Activated T-helper 1 cell treated with anti-CD3 and anti-CD28 coated beads, Interleukin-2, amount 50 U/mL, for 16 hours (primary cell): ENCODE results near the gene SHISA6.

ENCODE experiments used
- DNase-seq, 2 donors: peaks; one replicate each; pipeline ENCODE4 v3.0.0-alpha.2; 2020; ENCODE audit warnings: low read depth in 1 of 2, low spot score in 1 of 2

The SHISA6 gene

GRCh38 chr17:11514565-11514964 lies 273.6 kb downstream of the SHISA6 start:
- no peak for DNase-seq

DNA sequence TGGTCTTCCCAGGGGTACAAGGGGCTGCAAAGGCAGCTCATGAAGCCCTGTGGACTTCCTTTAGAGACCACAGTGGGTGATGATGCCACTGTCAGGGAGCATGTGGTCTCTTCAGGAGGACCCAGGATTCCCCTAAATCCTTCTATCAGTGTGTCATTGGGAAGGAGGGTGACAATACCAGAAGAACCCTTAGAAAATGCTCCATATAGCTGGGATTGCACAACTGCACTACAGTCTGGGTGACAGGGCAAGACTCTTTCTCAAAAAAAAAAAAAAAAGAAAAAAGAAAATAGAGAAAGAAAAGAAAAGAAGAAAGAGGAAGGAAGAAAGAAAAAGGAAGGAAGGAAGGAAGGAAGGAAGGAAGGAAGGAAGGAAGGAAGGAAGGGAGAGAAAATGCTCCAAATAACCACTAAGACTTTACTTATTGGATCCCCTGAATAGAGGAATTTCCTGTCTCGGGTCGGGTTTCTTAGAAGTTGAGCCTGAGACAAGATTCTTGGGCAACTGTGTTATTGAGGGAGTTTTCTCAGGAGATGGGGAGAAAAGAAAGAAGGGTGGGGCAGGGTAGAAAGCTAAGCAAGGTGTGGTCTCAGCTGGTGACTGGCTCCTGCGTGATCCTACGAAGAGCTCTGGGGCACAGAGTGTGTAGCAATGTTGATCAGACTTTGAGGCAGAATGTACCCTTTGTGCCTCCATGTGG lies 274.1 kb downstream of the SHISA6 start:
- no peak for DNase-seq

DNA sequence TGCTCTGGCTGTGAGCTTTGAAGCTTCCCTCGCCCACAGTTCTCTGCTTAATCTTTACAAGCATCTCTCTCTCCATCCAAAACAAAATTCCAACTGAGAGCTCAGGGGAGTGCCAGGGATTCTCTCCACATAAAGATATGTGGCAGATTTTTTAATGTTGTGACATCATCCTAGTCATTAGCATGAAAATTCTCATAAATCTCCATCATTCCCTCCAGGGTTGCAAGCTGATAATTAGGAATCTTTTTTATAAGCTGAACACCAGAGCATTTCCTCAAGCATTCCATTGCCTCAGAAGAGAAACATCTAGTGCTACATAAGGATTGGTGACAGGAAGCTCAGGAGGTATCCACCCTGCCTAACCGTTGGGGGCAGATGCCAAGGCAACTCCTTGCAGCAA lies 274.9 kb downstream of the SHISA6 start:
- no peak for DNase-seq

DNA sequence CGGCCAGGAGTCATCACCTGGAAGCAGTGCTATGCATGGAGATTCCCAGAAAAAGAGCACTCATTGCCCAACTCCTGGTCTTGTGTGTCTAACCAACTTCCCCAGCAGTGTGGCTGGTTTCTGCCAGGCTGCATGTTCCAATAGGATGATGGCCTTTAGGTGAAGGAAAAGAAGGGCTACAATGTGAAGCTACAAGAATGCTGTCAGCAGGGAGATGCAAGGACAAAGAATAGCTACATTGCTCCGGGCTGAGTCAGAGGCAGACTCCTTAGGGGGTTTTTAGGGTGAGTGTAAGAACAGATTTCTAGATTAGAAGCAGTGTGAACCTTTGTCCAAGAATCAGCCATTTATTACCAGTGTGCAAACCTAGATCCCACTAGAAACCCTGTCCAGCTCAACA lies 294.2 kb downstream of the SHISA6 start:
- DNase-seq = no peak

- DNase-seq = no peak
Measured at GRCh38 chr17:11538366-11538765, 297.4 kb downstream of the SHISA6 start.

GRCh38 chr17:11539637-11540036 lies 298.6 kb downstream of the SHISA6 start:
- no peak for DNase-seq

DNA sequence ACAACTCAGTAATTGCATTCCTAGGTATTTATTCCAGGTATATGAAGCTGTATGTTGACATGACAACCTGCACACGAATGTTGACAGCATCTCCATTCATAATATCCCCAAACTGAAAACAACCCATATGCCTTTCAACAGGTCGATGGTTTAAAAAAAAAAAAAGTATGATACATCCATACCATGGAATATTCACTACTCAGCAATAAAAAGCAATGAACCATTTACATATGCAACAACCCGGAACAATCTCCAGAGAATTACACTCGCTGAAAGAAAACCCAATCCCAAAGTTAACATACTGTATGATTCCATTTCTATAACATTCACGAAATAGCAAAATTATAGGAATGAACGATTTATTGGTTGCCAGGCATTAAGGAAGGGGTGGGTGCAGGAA lies 304.0 kb downstream of the SHISA6 start:
- DNase-seq = no peak

DNA sequence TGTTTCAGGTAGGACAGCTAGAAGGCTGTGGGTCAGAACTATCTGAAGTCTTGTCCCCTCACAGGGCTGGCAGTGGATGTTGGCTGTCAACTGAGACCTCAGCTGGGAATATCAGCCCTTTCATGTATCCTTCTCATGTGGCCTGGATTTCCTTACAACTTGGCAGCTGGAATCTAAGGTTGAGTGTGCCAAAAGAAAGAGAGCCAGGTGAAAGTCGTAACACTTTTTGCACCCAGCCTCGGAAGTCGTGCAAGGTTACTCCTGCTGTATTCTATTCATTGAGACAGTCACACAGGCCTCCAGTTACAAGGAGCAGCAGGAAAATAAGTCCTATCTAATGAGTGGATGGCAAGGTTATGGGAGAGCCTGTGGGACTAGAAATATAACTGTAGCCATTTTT lies 304.7 kb downstream of the SHISA6 start:
- DNase-seq = no peak

DNA sequence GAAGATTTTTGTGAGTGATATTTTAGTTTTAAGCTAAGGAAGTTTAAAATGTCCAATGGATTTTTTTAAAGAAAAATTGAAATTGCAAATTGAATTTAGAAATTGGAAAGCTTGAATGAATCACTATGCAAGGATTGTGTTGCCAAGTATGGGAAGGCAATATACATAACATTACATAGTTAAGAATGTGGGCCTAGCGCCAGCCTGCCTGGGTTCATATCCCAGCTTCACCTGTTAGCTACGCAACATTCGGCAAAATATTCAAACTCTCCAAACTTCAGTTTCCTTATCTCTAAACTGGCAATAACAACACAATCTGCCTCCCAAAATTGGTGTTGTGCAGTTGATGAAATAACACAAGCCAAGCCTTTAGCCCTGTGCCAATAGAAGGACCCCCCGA lies 306.8 kb downstream of the SHISA6 start:
- DNase-seq = no peak

GRCh38 chr17:11548398-11548797 lies 307.4 kb downstream of the SHISA6 start:
- no peak for DNase-seq

DNA sequence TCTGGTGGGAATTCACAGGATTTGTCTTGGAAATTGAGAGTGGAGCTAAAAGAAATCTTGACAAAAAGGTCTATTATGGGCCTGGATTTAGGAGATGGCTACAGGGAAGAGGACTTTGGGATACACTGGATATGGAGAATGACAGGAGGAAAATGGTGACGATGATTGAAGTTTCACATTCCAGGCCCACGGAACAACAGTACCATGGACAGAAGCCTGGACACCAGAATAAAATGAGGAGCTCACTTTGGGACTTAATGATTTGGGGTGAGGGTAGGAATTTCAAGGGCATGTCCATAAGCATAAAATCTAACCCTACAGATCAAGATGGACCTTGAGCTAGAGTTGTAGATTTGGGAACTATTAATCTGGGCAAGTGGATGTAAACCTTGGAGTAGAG lies 309.4 kb downstream of the SHISA6 start:
- no peak for DNase-seq

- DNase-seq = no peak
Measured at GRCh38 chr17:11551442-11551841, 310.4 kb downstream of the SHISA6 start.

DNA sequence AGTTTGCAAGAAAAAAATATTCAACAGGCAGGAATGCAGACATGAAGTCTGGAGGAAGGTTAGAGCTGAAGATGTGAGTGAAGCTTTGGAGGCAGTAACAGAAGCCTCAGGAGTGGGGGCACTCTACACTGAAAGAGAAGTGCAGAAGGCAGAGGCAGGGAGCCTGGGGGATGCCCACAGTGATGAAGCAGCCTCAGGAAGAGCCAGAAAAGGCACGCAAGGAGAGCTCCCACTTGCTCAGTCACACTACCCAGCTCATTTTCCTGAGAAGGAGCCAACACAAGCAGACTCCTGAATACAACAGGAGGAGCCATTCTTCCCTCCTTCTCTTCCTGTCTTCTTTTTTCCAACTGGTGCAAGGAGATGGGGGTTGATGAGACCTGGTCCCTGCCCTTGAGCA lies 312.1 kb downstream of the SHISA6 start:
- no peak for DNase-seq

DNA sequence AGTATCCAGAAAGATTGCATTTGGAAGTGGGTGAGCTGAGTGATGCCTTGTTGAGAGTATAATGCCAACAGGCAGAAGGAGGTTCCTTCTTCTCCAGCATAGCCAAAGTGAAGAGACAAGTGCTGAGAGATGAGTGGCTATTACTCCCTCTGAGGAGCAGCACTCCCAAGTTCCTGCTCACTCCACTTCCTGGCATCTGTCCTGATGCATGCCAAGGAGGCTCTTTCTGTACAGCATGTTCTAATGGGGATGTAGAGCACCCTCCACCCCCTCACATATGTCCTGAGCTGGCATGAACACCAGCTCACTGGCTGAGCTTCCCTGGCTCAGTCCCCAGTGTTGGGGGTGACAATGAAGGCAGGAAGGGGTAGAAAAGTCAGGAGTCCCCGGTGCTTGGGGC lies 313.0 kb downstream of the SHISA6 start:
- no peak for DNase-seq

DNA sequence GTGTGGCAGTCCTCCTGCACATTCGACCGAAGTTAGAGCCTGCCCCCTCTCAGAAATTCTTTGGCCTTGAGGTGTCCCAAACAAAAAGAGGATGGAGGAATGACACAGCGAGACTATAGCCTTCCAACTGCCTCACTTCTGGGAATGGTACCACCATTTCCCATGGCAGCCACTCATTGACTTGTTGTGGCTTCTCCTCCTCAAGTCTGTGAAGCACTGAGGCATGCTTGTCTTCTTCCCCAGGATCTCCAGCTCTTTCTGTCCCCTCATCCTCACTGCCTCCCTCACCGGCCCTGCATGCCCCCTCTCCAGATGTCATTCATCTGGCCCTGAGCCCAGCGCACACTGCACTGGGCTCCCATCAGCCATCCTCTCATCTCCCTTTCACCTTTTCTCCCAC lies 313.5 kb downstream of the SHISA6 start:
- no peak for DNase-seq

DNA sequence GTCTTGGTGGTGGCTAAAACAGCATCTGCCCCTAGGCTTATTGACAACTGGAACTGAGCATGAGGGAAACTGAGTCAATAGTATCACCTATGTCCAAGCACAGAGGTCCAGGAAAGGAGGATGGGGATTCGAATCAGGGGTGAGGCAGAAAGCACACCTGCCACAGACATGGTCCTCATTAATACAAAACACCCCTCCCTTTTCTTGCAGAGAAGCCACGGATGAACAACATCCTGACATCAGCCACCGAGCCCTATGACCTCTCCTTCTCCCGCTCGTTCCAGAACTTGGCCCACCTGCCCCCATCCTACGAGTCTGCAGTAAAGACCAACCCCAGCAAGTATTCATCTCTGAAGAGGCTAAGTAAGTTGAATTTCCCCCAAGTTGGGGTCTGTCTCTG lies 314.5 kb downstream of the SHISA6 start:
- no peak for DNase-seq

- DNase-seq = no peak
Measured at GRCh38 chr17:11557727-11558452, 316.9 kb downstream of the SHISA6 start.

DNA sequence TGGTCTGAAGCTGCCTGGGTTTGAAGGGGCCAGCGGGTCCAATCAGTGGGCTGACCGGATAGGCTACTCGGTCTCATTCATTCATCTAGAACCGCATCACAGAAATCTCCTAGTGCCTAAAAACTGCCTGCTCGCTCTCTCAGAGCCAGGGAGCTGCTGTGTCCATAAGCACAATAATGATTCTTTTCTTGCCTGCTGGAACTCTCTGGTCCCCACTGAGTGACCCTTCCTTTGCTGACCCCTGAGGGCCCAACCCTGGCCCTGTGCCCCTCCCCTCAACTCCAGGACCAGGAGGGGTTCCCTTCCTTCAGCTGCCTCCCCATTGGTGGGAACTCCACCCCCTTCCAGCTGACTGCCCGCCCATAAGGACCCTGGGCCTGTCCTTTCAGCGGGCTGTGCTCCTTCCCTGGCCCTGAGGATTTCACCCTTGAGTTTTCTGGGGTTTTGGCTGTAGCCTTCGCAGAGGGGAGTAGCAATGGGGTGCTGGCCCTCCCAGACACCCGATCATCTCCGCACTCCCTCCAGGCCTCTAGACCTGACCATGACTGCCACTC lies 317.7 kb downstream of the SHISA6 start:
- no peak for DNase-seq

DNA sequence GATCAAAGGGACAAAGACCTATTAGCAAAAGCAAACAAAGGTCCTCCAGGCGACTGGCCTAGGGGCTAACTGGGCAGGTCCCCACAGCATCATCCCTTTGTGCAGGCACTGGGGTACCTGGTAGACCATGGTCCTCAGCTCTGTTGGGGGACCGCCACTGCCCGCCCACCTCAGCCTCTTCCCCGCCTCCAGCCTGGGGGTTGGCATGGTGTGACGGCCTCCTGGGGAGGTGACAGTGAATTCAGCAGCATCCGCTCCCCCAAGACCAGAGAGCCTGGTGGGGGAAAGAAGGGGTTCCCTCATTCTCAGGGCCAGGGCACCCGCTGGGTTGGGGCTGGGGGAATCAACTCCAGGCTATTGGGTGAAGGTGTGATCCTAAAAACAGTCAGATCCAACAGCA lies 318.6 kb downstream of the SHISA6 start:
- no peak for DNase-seq

DNA sequence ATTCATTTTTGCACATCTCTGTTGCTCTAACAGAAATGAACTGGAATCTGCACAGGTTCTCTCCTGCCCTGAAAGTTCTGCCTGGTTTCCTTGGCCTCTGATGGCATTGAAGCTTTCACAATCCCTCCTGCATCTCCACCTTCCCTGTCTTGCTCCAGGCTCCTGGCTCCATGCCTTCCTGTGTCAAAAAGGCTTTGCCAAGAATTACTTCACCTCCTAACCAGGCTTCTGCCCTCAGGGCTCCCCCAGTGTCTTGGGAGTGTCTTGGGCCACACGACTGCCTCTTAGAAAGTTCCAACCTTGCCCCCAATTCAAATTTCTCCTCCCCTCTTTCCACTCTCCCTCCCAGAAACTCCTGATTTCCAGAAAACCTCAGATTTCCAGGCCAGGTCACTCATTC lies 320.3 kb downstream of the SHISA6 start:
- no peak for DNase-seq

DNA sequence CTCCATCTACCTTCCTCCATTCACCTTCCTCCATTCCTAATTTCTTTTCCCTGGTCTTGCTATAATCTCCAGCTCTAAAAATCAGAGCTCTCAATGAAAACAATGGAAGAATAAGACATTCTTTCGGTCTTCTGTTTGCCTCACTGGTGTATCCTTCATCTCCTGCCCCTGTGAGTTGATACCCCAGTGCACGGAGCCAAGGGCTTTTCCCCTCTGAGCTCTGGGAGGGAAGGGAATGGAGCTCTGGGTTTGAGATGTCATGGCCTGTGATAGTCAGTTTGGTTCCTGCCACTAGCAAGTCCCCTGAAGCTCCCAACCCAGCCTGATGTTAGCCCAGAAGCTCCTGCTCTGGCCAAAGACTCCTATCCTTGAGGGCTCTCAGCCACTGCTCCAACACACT lies 320.7 kb downstream of the SHISA6 start:
- DNase-seq = no peak

DNA sequence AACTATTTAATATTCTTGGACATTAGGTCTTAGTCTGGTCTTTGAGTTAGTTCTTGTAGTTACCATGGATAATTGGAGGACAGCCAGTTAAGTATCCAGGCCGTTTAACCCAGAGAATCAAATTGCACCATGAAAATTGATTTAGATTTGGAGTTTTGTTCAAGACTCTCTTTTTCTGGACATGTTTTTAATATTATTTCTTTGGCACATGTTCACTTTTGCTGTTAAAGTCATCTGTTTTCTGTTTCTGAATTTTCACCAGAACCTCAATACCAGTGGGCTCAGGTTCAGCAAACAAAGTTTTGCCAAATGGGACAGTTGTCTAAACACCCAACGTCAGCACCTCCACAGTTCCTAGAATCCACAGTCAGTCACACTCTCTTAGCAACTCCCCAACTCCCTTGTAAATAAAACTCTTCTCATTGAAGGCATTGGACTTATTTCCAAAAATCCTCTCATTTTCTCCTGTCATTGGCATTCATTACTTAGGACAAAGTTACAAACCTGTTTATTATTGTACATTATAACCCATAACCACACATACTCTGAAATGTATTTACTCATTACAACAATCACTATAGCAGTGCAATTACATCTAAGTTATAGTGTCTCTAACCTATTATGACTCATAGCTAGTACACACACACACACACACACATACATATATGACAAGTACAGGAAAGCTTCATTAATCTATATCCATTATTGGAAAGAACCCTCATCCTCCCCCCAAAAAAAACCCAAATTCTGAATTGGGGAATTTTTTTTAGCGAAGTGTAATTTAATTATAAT lies 323.8 kb downstream of the SHISA6 start:
- DNase-seq = no peak
